ENCODE results near the gene SLIT3.

- TF ChIP-seq MYC (IDR thresholded peaks at IDR 0.05; ENCODE audit: low read depth, low read length) (no peak), CTCF (IDR thresholded peaks at IDR 0.05; ENCODE audit: low read depth, low read length) (no peak), POLR2A (IDR thresholded peaks at IDR 0.05; ENCODE audit: extremely low read depth, insufficient read length) (no peak)
Observed at GRCh38 chr5:168724227-168724626, 576.7 kb downstream of the SLIT3 start.

Data from NB4 (cell line).